Neural cell (in vitro differentiated cells): ENCODE data around the gene SOS1. TPM values are rescaled to one million over a fixed set of nuclear protein-coding genes. Genes with fewer than 3 reads are reported as not detected.
"Not testable (repeated sequence)": the region's sequence is repeated elsewhere in the genome, so short reads cannot be mapped to it uniquely, and the experiment has no call there.

ENCODE experiments used
- H2AFZ ChIP-seq: fragments of 200-600, 300-800 bp; sonication (generic), shearing (Covaris generic); 2 replicates; pipeline ENCODE4 v1.6.0; 2014; ENCODE audit warnings: low read depth, mild to moderate bottlenecking, antibody characterized with exemption, low read length, moderate library complexity
- H3F3A ChIP-seq: fragments of 200-600 bp; shearing (Covaris generic); 2 replicates; pipeline ENCODE4 v1.6.1; 2016; ENCODE audit warnings: mild to moderate bottlenecking, moderate library complexity, mixed read lengths, antibody characterized with exemption, low read length; ENCODE audit not compliant: insufficient read depth, poor library complexity, severe bottlenecking
- H3K27ac ChIP-seq: fragments of 200-600, 300-800 bp; sonication (generic), shearing (Covaris generic); 2 replicates; pipeline ENCODE4 v1.5.1; 2014; ENCODE audit warnings: mild to moderate bottlenecking, low read length, moderate library complexity
- H3K27me3 ChIP-seq: fragments of 300-800, 200-600 bp; sonication (generic), shearing (Covaris generic); 2 replicates; pipeline ENCODE4 v1.6.0; 2014; ENCODE audit warnings: mild to moderate bottlenecking, low read depth, low read length, moderate library complexity; ENCODE audit not compliant: insufficient read depth
- H3K36me3 ChIP-seq: fragments of 300-800, 200-600 bp; sonication (generic), shearing (Covaris generic); 2 replicates; pipeline ENCODE4 v1.5.1; 2014; ENCODE audit warnings: mild to moderate bottlenecking, antibody characterized with exemption, low read length, moderate library complexity; ENCODE audit not compliant: insufficient read depth
- H3K4me2 ChIP-seq: fragments of 300-800, 200-600 bp; sonication (generic), shearing (Covaris generic); 2 replicates; pipeline ENCODE4 v1.6.0; 2014; ENCODE audit warnings: mild to moderate bottlenecking, low read length
- H3K4me3 ChIP-seq: fragments of 300-800, 200-600 bp; sonication (generic), shearing (Covaris generic); 2 replicates; pipeline ENCODE4 v1.5.1; 2014; ENCODE audit warnings: mild to moderate bottlenecking, low read length, moderate library complexity
- H3K79me2 ChIP-seq: fragments of 200-600 bp; shearing (Covaris generic); replicated peaks from 2 replicates; pipeline ENCODE4 v1.6.0; 2014; ENCODE audit warnings: mild to moderate bottlenecking, low read length, moderate library complexity; ENCODE audit not compliant: insufficient read depth
- H3K9ac ChIP-seq: fragments of 300-800, 200-600 bp; sonication (generic), shearing (Covaris generic); 2 replicates; pipeline ENCODE4 v1.6.1; 2016; ENCODE audit warnings: mild to moderate bottlenecking, low read length, mixed read lengths
- H3K9me2 ChIP-seq: fragments of 200-600 bp; shearing (Covaris generic); 2 replicates; pipeline ENCODE4 v1.6.1; 2016; ENCODE audit warnings: mild to moderate bottlenecking, low read length, mixed read lengths; ENCODE audit not compliant: insufficient read depth
- H3K9me3 ChIP-seq: fragments of 200-600, 300-800 bp; sonication (generic), shearing (Covaris generic); 2 replicates; pipeline ENCODE4 v1.6.1; 2016; ENCODE audit warnings: mild to moderate bottlenecking, mixed run types, low read length, moderate library complexity, mixed read lengths
- H4K20me1 ChIP-seq: fragments of 200-600 bp; shearing (Covaris generic); 2 replicates; pipeline ENCODE4 v1.6.1; 2016; ENCODE audit warnings: mild to moderate bottlenecking, mixed run types; ENCODE audit not compliant: insufficient read depth
- CTCF ChIP-seq: fragments of 450-650 bp; IDR thresholded peaks from 2 replicates; pipeline ENCODE4 v1.5.1; 2014; ENCODE audit warnings: antibody characterized with exemption, mild to moderate bottlenecking, moderate library complexity; ENCODE audit not compliant: poor library complexity, severe bottlenecking
- EP300 ChIP-seq: fragments of 450-650 bp; conservative IDR thresholded peaks from 2 replicates; pipeline ENCODE4 v1.6.1; 2014; ENCODE audit warnings: antibody characterized with exemption, mild to moderate bottlenecking, moderate library complexity; ENCODE audit not compliant: poor library complexity, severe bottlenecking
- EZH2 ChIP-seq: fragments of 200-600, 300-800 bp; shearing (Covaris generic), sonication (generic); IDR thresholded peaks from 2 replicates; pipeline ENCODE4 v1.6.1; 2014; ENCODE audit warnings: antibody characterized with exemption, low read length, borderline replicate concordance, mild to moderate bottlenecking; ENCODE audit not compliant: insufficient read depth, poor library complexity, severe bottlenecking
- MXI1 ChIP-seq: fragments of 450-650 bp; conservative IDR thresholded peaks from 2 replicates; pipeline ENCODE4 v1.6.1; 2014; ENCODE audit warnings: antibody characterized with exemption, mild to moderate bottlenecking; ENCODE audit not compliant: poor library complexity, severe bottlenecking
- POLR2AphosphoS5 ChIP-seq: IDR thresholded peaks from 2 replicates; pipeline ENCODE4 v1.6.1; 2012
- RAD21 ChIP-seq: fragments of 450-650 bp; conservative IDR thresholded peaks from 2 replicates; pipeline ENCODE4 v1.6.1; 2014; ENCODE audit warnings: antibody characterized with exemption, mild to moderate bottlenecking, moderate library complexity
- REST ChIP-seq: IDR thresholded peaks from 2 replicates; pipeline ENCODE4 v1.6.1; 2012; ENCODE audit warnings: borderline replicate concordance
- SMC3 ChIP-seq: fragments of 450-650 bp; conservative IDR thresholded peaks from 2 replicates; pipeline ENCODE4 v1.6.1; 2014; ENCODE audit warnings: antibody characterized with exemption, mild to moderate bottlenecking, moderate library complexity; ENCODE audit not compliant: poor library complexity
- TAF1 ChIP-seq: IDR thresholded peaks from 2 replicates; pipeline ENCODE4 v1.6.1; 2012; ENCODE audit warnings: low read depth
- polyA plus RNA-seq: library from polyadenylated mRNA; depleted of rRNA; stranded (reverse); fragments of >200 nt; gene quantifications from 2 replicates; pipeline ENCODE4 v1.2.3, GENCODE V29; 2014

Gene SOS1
- polyA plus RNA-seq, 1 donor from 2014 or later: 19.0 TPM

GRCh38 chr2:39138837-39139211 lies 18.0 kb upstream of the SOS1 start:
- H3K9ac ChIP-seq: no peak overlapping the region
- H3K27me3 ChIP-seq: no peaks in the 10 kb centered on the region
- no peaks in the 10 kb centered on the region for H3K36me3 ChIP-seq
- TF ChIP-seq TAF1 (no peak), EZH2 (no peak), CTCF (no peak), REST (no peak), MXI1 (no peak), EP300 (no peak), SMC3 (no peak), POLR2AphosphoS5 (no peak), RAD21 (no peak)
- H3K27ac ChIP-seq: no peak overlapping the region
- H2AFZ ChIP-seq: no peak overlapping the region
- H3F3A ChIP-seq: no peaks in the 10 kb centered on the region
- no peaks in the 10 kb centered on the region for H3K9me3 ChIP-seq
- no peaks in the 10 kb centered on the region for H3K79me2 ChIP-seq
- H3K9me2 ChIP-seq: no peaks in the 10 kb centered on the region
- no peak overlapping the region for H3K4me2 ChIP-seq
- no peak overlapping the region for H3K4me3 ChIP-seq
- no peaks in the 10 kb centered on the region for H4K20me1 ChIP-seq

GRCh38 chr2:39138187-39138836 lies 17.5 kb upstream of the SOS1 start:
- H3K9me2 ChIP-seq, H3K36me3 ChIP-seq, H3F3A ChIP-seq, H3K4me3 ChIP-seq, H3K27me3 ChIP-seq, H3K27ac ChIP-seq, H3K9me3 ChIP-seq, H3K9ac ChIP-seq, H2AFZ ChIP-seq, H3K4me2 ChIP-seq, H3K79me2 ChIP-seq, H4K20me1 ChIP-seq: not testable (repeated sequence)

GRCh38 chr2:39136799-39137198 lies 15.9 kb upstream of the SOS1 start:
- Histone ChIP-seq H2AFZ (no peak overlapping the region), H3K36me3 (no peaks in the 10 kb centered on the region), H3K27ac (no peak overlapping the region), H3K9me3 (no peaks in the 10 kb centered on the region), H3K4me2 (no peak overlapping the region), H3K79me2 (no peaks in the 10 kb centered on the region), H3K9ac (no peak overlapping the region), H3K27me3 (no peaks in the 10 kb centered on the region), H3K4me3 (no peak overlapping the region), H3F3A (no peaks in the 10 kb centered on the region), H4K20me1 (no peaks in the 10 kb centered on the region), H3K9me2 (no peaks in the 10 kb centered on the region)
- TF ChIP-seq POLR2AphosphoS5 (no peak), CTCF (no peak), SMC3 (no peak), TAF1 (no peak), MXI1 (no peak), REST (no peak), EZH2 (no peak), RAD21 (no peak), EP300 (no peak)
